Ovary (tissue), 3 donors: ENCODE results near the gene RBM26.

Source experiments
- CTCF ChIP-seq, 3 donors: fragments of 450-650 bp in 2 of 3; fragments of 200-600 bp in 1 of 3; IDR thresholded peaks; one replicate each; pipeline versions ENCODE4 v1.5.1 to v1.8.0; 2016 to 2022; ENCODE audit warnings: antibody characterized with exemption in 3 of 3, mild to moderate bottlenecking in 1 of 3
- EP300 ChIP-seq: sonication (generic); formaldehyde crosslinking; IDR thresholded peaks from one replicate; pipeline ENCODE4 v1.6.1; 2017; ENCODE audit warnings: antibody characterized with exemption
- POLR2A ChIP-seq: fragments of 450-650 bp; IDR thresholded peaks from one replicate; pipeline ENCODE4 v1.6.1; 2017; ENCODE audit warnings: antibody characterized with exemption, mild to moderate bottlenecking, moderate library complexity
- donor health status: DM: no; HTN: no; CAD: no.

- no peak for TF ChIP-seq POLR2A
- TF ChIP-seq CTCF (IDR thresholded peaks at IDR 0.05): no peak
- no peak for TF ChIP-seq EP300
Observed at GRCh38 chr13:79440958-79441528, 35.0 kb upstream of the RBM26 start.
